Activated T-cell treated with anti-CD3 and anti-CD28 coated beads for 4 hours (primary cell): ENCODE measurements around the gene PRKAG2.
"Not testable (repeated sequence)": the region's sequence is repeated elsewhere in the genome, so short reads cannot be mapped to it uniquely, and the experiment has no call there.

ENCODE experiments used
- DNase-seq: peaks from one replicate; pipeline ENCODE4 v3.0.0-alpha.2; 2020

Gene PRKAG2

DNA sequence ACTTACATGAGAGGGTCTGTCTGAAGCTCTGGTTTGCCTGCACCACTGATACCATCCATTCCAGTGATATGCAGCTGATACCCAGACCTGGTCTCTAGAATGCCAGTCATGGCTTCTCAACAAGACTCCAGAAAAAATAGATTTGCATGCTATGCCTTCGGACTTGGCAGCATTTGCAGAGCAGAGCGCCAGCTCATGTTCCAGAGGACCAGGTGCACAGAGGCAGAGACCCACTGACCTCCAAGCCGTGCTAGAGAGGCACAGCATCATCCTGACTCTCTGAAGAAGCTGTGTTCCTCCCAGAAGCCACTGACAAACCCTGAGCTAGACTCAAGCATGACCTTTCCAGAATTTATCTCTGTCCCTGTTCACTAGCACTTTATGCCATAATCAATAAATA is 6.9 kb upstream of the PRKAG2 start:
- no peak for DNase-seq

DNA sequence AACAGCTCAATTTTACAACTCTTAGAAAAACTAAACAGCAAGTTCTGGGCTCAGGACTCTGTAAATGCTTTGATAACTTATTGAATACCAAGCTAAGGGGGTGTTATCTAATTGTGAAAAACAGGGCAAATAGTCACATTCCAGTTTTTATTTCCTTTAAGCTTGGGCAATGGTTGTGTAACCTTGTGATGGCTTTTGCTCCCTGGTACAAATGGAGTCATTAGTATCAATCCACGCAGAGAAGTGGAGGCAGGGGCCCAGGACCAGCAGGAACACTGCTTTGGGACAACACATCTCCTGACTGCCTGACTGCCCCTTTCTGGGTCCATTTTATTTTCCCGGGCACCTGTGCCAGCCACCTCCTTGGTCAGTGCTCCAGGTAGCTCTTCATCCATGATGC is 5.8 kb upstream of the PRKAG2 start:
- no peak for DNase-seq

DNA sequence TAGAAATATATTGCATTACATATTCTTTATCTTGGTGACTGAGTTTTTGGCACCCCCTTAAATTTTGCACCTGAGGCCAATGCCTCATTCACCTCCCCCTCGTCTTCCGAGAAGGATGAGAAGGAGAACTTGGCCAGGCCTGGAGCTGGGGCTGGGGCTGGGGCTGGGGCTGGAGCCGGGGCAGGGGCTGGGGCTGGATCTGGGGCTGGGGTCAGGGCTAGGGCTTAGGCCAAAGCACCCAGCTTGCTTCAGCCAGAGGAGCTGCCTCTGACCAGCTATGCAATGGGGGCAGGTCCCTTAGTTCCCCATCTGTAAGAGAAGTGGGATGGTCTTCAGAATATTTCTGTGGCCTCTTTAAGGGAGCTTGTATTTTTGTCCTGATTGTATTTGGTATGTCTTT is 3.8 kb upstream of the PRKAG2 start:
- DNase-seq = no peak

DNA sequence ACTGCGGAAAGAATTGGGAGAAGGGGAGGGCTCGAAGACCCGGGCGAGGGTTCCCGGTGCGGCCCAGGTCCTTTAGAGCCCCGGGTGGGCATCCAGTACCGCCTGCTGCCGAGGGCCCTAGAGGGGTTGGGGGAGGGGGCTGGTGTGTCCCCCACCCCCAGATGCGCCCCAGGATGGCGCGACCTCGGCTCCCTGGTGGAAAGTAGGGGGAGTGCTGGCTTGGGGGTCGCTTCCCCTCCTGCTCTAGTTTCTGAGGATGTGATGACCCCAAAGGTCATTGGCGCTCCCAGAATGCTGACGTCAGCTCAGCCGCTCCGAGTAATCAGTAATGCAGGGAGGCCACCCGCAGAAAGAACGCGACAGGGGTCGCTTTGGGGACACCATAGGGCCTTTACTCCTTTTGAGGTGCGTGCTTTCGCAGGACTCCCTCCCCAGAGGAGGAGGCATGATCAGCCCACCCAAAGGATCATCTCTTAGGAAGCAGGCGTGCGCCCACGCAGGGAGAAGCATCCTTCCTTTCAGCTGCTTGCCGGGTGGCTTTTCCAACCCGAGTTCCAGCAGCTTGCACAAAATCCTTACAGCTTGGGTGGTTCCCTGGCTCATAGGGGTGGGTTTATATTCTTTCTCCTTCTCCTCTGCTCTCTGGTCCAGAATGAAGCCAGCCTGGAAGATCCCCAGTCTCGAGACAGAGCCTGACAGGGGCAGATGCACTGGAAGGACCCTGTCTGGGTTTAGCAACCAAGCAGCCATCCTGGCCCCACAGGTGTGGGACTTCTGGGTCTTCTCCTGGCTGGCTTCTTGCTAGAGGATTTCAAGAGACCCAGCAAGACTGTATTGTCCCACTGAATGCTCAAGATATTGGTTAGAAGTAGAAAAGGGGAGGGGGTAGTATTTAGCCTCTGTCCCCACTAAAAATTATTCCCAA is 1.3 kb upstream of the PRKAG2 start:
- no peak for DNase-seq

DNA sequence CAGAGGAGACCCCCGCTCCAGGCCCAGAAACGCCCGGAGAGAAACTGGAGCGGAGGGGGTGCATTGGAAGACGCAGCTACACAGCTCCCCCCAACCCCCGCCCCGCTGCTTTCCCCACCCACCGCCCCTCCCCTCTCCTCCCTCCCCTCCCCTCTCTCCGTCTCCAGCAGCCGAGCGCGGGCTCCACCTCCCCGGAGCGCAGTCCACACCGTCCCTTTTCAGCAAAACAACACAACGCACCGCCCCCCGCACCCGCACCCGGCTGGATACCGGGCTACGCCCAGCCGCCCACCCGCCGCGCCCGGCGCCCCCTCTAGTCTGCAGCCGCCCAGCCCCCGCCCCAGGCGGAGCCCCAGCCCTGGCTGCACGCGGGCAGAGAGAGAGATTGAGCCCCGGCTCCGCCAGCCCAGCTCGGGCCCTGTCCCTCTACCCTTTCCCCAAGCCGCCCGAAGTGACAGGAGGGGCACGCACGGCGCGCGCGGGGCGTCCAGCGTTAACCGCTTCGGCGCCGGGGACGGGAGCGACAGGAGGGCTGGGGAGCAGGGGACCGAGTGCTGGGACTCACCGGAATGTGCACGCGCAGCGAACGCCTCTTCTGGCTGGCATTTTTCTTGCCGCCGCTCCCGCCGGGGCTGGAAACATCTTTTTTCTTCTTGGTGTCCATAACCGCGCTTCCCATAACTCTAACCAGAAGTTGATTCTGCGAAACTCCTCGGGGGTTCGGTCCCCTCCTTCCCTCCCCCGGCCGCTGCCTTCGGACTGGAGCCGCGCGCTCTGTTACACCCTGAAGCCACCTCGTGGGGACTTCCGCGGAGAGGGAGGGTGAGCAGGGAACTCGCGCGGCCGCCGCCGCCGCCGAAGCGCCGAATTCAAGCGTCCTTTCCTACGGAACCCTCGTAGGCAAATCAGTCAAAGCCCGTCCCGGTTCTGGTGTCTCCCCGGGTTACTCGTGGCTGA is 695 bp downstream of the PRKAG2 start:
- DNase-seq = peak; percentile 55

DNA sequence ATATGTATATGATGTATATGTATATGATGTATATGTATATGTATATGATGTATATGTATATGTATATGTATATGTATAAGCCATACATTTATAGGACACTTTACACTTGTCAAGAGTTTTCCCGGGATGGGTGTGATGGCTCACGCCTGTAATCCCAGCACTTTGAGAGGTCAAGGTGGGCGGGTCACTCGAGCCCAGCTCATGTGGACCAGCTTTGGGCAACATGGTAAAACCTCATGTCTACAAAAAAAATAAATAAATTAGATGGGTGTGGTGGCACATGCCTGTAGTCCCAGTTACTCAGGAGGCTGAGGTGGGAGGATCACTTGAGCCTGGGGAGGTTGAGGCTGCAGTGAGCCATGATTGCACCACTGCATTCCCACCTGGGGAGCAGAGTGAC is 2.4 kb downstream of the PRKAG2 start:
- DNase-seq = not testable (repeated sequence)

DNA sequence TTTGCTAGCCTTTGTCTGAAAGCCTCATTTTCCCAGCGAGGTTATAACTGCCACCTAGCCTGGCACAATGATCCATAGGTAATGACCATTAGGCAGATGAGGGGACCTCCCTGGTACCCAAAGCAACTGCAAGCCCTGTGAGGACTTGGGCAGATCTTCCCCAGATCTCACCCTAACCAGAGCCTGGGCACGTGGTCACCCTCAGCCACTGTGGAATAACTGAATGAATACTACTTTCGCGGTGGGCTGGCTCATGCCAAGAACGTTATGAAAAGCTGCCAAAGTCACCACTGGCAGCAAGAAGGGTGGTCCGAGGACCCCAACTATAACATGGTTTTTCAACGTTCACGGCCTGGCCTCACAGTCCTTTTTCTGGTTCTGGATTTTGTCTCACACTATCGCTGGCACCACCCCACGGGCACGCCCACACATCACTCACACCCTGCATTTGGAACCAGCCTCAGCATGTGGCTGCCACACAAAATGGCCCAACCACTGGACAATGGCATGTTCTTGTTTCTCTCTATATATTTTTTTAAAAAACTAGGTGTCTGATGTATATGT is 3.4 kb downstream of the PRKAG2 start:
- DNase-seq = no peak

DNA sequence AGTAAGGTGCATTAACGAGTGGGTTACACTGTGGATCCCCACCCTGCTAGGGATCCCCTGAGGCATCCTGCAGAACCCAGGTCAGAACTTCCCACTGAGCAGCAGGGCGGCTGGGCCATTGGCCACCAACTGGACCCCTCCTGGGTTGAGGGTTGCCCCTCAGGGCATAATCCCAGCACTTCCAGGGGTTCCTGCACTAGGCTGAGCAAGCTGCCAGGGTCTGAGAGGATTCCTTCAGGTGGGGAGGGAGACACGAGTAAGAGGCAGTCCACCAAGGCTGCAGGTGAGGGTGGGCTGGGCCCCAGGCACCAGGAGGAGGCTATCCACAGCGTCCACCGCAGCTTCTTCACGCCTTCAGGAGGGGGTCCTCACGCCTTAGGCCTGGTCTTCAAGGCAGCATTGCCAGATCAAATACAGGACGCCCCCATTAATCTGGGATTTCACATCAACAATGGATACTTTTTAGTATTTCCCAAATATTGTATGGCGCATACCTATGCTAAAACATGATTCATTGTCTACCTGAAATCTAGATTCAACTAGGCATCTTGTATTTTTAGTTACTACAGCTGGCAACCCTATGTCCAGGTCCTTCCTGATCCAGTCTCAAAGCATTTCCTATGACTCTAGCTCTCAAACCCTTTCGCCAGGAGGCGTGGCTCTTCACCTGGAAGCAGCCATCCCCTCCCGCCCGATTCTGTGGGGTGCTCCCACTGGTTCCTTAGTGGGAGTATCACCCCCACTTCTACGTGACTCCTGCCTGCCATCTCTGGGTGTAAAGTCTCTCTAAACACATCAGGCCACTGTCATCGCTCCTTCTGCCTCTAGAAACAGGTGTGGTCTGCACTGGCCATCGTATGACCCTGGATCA is 4.1 kb downstream of the PRKAG2 start:
- no peak for DNase-seq

DNA sequence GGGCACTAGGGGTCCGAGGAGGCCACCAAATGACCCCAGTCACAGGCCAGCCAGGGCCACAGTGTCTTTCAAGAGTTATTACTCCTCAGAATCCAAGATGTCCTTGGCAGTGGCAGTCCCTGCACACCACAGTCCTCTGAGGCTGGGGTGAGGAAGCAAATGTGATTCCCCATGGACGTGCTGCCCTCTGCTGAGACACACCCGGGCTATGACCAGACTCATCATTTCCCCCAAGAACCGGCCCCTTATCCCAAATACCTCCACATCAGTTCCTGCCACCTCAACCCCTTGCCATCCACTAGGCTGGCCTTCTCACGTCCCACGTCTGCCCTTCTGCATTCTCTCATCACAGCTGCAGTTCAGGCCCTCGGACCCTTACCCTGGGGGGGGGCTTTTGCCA is 5.0 kb downstream of the PRKAG2 start:
- no peak for DNase-seq

DNA sequence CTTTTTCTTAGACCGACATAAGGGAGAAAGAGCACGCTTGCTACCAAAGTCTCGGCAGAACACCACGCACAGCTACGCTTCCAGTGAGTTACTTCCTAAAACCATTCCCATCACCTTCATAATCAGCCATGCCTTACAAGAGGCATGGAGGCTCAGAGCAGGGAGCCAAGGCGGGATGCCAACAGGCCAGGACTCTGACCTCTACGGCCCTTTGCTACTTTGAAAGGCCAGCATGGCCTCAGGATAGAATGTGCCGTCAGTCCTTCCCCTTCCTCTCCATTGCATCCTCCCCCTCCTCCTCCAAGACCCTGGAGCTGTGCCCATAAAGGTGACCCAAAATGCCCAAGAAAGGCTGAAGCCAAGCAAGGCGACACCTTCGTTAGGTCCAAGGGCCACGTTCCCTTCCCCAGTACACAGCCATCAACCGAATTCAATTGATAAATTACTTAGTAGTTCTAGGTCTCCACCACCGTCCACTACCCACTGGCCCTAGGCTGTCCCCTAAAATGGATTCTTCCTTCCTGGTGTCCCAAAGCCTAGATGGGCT is 5.7 kb downstream of the PRKAG2 start:
- no peak for DNase-seq

DNA sequence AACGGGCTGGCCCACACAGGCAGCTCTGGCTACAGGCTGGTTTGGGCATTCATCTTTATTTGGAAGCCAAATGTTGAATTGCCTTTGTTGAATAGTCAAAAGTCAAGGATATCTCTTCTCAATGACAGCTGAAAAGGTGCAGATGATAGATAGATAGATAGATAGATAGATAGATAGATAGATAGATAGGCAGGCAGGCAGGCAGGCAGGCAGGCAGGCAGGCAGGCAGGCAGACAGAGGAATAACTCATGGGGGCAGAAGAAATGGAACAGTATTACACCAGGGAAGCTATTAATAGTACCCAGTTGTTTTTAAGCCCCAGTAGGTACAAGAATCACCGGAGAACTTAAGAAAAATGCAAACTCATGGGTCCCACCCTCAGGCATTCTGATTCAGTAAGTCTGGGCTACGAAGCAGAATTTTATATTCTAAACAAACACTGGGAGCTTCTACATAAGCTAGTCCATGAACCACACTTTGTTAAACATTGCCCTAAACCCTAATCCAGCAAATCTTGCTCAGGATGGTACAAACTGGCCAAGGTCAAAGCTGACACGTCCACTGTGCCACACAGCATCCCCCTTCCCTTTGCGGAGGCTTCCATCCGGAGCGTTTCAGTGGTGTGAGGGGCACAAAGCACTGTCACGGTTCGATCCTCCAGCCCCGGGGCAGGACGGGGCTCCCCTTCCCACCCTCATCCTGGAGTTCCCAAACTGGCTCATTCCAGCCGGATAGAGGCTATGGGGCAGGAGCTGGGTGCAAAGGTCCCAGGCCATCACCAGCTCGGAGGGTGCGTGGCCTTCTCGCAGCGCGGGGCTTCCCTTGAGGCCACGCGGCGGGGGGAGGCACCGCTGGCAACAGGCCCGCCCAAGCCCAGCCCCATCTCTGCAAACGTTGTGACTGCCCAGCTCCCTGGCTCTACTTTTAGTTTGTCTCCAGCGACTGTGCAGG is 6.7 kb downstream of the PRKAG2 start:
- DNase-seq = no peak

DNA sequence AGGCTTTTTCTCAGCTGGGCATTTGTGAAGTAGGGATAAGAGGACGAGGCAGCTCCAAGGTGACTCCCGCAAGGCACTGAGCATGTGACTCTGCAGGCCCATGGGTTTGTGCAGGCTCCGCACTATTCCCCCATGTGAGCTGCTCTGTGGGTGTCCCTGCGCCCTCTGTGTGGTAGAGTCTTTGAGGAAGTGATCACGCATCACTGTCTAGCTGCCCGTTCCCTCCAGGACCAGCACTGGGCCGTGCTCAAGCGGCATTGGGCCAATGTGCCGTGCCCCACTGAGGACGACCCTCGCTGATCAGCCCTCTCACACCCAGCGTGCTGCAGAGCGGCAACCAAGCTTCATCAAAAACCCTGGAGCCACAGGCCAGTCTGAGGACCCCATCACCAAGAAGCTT is 7.5 kb downstream of the PRKAG2 start:
- DNase-seq = no peak

DNA sequence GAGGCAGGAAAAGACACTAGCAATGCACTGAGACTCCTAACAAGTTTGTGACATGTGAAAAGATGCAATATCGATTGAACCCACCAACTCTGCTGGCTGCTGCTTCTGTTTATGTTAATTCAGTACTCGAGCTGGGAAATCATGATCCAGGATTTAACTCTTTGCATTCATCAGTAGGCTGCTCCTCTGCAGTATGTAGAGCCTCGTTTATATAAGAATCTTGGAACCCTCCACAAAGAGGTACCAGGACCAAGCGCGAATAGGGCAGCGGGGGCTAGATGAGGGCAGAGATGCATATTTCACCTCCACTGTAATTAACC is 7.8 kb downstream of the PRKAG2 start:
- DNase-seq = no peak

DNA sequence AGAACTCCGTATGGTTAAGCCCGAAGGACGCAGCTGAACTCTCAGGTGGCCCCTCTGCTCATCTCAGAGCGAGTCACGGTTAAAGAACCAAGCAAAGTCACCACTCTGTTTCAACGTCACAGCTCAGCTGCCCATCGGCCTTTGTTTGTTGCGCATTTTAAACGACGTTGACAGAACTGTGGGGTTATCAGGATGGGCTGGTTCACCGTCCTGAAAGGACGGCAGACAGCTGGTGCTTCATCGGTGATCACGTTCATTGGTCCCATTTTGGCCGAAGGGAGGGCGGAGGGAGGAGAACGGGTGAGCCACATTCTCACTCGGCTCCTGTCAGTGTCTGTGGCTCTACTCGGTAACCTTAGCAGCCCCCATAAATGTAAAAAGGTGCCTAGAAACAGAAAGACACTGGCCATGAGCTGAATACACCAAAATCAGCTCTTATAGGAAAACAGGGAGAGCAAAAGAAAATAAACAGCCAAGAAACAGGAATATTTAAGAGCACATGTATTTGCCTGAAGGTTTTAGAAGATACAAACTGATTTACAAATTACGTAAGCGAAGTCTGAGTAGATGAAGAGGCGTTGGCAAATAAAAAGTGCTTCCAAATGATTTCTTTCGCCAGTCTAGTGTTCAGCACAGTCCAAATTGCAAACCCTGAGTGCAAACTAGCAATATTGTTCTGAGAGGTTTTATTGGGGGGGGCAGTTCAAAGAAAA is 8.4 kb downstream of the PRKAG2 start:
- DNase-seq = no peak

DNA sequence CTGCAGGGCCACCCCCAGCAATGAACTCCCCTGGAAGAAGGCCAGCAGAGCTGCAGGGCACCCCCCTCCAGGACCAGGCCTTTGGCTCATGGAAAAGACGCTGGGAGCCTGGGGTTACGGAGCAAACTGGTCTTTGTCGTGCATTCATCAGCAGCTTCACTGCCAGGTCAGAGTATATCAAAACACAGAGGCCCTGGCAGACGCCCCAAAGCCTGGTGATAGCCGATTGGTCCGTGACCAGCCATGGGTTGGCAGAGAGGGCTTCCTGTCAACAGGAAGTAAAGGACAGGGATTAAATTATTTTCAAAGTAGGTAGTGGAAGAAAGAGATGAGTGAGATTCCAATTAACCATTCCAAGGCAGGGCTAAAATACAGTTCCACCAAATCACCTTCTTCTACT is 9.0 kb downstream of the PRKAG2 start:
- no peak for DNase-seq

DNA sequence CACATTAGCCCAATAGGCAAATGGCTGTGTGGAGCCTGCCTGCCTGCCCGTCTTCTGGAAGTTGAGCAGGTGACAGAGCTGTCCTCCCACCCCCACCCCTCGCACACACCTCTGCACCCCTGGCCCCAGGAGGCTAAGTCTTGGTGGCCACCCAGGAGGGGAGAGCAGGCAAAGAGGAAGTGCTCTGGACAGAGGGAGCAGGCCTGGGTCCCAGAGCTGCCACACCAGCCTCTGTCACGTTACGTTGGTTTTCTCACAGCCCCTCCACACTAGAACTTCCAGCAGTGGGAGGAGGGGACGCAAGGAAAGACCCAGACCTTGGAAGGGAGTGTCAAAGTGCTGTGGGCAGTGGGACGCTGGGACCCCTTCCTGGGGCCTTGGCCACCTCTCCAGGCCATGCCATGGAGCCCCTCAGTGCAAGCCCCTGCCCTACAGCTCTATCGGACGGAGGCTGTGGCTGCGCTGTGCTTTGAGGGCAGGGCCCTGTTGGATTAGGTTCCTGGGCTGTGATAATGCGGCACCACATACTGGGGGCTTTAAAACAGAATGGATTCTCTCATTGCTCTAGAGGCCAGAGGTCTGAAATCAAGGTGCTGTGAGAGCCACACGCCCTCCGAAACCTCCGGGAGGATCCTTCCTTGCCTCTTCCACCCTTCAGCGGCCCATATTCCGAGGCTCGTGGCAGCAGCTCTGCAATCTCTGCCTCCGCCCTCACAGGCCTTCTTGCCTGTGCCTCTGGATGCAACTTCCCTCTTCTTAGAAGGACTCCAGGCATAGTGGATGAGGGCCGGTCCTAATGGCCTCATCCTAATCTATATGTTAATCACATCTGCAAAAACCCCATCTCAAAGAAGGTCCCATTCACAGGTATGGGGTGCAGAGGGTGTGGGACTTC is 9.9 kb downstream of the PRKAG2 start:
- no peak for DNase-seq

DNA sequence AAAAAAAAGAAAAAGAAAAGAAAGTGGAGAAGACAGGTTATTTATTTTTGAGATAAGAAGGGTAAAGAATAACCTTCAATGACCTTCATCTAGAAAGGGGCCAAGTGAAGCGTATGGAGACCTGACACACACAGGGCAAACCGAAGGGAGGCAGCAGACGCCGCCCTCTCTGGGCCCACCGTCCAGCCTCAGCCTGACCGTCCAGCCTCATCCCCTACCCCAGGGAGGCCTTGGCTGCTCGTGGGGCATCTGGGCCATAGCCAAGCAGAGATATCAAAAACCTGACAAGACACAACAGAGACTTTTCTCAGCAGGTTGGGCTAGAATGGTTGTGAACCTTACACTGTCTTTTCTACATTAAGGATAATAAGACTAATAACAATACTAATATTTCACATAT is 10.9 kb downstream of the PRKAG2 start:
- DNase-seq = no peak

DNA sequence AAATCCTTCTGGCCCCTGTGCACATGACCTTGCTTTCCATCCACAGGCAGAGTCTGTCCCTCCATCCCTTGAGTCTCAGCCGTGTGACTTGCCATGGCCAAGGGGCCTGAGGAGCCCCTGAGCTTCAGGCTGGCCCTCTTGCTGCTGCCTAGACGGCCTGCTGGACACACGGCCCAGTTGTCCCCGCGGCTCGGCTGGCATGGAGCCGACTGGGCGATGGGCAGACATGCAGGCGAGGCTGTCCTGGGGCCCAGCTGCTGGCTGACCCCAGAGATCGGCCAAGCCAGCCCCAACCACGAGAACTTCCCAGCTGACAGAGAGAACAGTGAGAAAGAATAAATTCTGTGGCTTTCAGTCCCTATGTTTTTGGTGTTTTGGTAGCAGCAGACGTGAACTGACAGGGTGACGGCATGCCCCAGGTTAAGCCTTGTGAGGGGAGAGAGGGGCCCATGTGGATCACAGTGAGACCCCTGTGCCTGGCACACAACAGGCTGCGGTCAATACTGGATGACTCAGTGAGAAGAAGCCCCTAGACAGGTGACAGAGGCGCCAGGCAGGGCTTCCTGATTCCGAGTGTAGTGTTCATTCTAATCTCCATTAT is 11.7 kb downstream of the PRKAG2 start:
- DNase-seq = no peak

DNA sequence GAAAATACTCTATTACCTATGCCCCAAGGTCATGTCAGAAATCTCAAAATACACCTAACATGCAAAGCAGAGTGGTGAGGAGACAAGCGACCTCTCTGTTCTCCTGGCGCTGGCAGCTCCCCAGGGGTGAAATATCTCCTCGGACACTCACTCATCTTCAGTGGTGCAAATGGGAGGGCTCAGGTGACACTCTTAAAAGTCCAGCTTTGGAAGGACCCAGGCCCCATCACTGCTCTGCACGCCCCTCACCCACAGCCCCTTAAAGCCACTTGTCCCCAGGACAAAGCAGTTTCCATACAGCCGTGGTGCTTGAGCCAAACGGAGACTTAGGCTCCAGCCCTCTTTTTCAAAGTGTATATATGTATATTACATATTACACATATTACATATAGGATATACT is 12.4 kb downstream of the PRKAG2 start:
- no peak for DNase-seq
